ENCODE data around the gene FAM90A26.
"Not testable (repeated sequence)": the region's sequence is repeated elsewhere in the genome, so short reads cannot be mapped to it uniquely, and the experiment has no call there.

FAM90A26 gene

GRCh38 chr4:9158392-9158791 lies 11.8 kb upstream of the FAM90A26 start:
- DNase-seq (ENCODE audit: low spot score), result not testable (repeated sequence)

DNA sequence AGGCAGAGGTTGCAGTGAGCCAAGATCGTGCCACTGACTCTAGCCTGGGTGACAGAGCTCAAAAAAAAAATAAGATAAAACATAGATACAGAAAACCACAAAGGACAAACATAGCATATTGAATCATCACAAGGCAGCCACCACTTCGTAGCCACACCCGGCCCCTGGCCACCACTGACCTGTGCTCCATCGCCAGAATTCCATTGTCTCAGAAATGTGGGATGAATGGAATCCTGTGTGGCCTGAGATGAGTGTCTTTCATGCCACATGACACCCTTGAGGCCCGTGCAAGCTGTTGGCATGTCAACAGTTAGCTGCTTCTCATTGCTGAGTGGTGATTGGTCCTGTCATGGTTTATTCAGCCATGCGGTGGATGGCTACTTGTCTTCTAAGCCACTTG lies 10.2 kb upstream of the FAM90A26 start:
- not testable (repeated sequence) for DNase-seq (ENCODE audit: low spot score)

DNA sequence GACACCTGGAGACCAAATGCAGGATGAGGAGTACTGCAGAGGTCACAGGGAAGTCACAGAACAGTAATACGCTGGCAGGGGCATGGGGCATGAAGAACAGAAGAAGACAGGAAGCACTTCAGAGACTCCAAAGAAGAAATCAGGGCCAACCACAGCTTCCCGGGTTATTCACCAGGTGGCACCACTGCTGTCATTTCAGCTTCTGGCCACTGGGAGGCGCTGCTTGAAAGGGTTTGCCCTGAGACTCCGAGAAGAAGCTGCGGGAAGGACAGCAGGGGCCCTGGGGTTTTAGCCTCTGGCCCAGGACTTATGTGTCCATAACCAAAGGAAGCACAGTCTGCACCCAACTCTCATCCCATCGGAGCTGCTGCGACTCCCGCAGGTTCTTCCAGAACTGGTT lies 4.2 kb upstream of the FAM90A26 start:
- DNase-seq (ENCODE audit: low spot score), result not testable (repeated sequence)

GRCh38 chr4:9210357-9210756 lies 40.1 kb downstream of the FAM90A26 start, which contains the start of gene USP17L10:
Gene USP17L10, plus strand, starts transcription at chr4:9210657. Its CDS starts 0 bp downstream, at chr4:9210657.
- DNase-seq (ENCODE audit: low spot score), result not testable (repeated sequence)

- not testable (repeated sequence) for DNase-seq (ENCODE audit: low spot score)
Observed at GRCh38 chr4:9214701-9215100, 44.5 kb downstream of the FAM90A26 start.

DNA sequence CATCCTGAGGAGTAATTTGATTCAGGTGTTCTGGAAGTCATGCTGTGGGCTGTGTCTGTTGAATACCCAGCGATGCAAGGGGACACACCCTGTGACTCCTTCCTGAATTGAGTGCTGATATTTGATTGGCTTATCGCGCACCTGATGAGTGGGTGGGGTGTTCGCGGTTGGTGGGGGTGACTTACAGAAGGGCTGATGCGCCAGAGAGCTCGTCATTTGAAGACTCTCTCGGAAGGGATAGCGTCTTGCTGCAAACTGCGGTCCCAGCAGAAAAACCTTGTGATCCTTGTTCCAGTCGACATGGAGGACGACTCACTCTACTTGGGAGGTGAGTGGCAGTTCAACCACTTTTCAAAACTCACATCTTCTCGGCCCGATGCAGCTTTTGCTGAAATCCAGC lies 44.9 kb downstream of the FAM90A26 start, which contains the start of gene USP17L11:
USP17L11 (plus strand) TSS at position 301 of the 400 bp plus-strand sequence; CDS start at position 301, 0 bp downstream.
- not testable (repeated sequence) for DNase-seq (ENCODE audit: low spot score)

DNA sequence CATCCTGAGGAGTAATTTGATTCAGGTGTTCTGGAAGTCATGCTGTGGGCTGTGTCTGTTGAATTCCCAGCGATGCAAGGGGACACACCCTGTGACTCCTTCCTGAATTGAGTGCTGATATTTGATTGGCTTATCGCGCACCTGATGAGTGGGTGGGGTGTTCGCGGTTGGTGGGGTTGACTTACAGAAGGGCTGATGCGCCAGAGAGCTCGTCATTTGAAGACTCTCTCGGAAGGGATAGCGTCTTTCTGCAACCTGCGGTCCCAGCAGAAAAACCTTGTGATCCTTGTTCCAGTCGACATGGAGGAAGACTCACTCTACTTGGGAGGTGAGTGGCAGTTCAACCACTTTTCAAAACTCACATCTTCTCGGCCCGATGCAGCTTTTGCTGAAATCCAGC lies 49.6 kb downstream of the FAM90A26 start, which contains the start of gene USP17L12:
USP17L12 (plus strand) TSS at position 301 of the 400 bp plus-strand sequence; CDS start at position 301, 0 bp downstream.
- not testable (repeated sequence) for DNase-seq (ENCODE audit: low spot score)

DNA sequence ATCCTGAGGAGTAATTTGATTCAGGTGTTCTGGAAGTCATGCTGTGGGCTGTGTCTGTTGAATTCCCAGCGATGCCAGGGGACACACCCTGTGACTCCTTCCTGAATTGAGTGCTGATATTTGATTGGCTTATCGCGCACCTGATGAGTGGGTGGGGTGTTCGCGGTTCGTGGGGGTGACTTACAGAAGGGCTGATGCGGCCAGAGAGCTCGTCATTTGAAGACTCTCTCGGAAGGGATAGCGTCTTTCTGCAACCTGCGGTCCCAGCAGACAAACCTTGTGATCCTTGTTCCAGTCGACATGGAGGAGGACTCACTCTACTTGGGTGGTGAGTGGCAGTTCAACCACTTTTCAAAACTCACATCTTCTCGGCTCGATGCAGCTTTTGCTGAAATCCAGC lies 54.4 kb downstream of the FAM90A26 start, which contains the start of gene USP17L13:
USP17L13 (plus strand) TSS at position 301 of the 400 bp plus-strand sequence; CDS start at position 301, 0 bp downstream.
- not testable (repeated sequence) for DNase-seq (ENCODE audit: low spot score)
